Naive B cell (primary cell): ENCODE results near the gene STRIP2. TPM values are rescaled to one million over a fixed set of nuclear protein-coding genes. Genes with fewer than 3 reads are reported as not detected.

Source experiments
- ATAC-seq, 2 donors: fragments of 150-1000 bp; cut with Tn5 transposase; 2 replicates each; pipeline ENCODE4 v1.10.0; 2021; ENCODE audit warnings: low read depth in 2 of 2, mild to moderate bottlenecking in 2 of 2, moderate library complexity in 2 of 2
- DNase-seq: peaks from one replicate; pipeline ENCODE4 v3.0.0; 2022
- H3K27ac Mint-ChIP-seq, 6 donors: one replicate each; pipeline ENCODE4 v1.8.0; 2020 to 2022; ENCODE audit warnings: mild to moderate bottlenecking in 6 of 6, mixed read lengths in 6 of 6, moderate library complexity in 5 of 6, inconsistent platforms in 2 of 6
- H3K27me3 Mint-ChIP-seq, 3 donors: one replicate each; pipeline ENCODE4 v1.8.0; 2021 to 2022; ENCODE audit warnings: mixed read lengths in 3 of 3, mild to moderate bottlenecking in 1 of 3
- H3K36me3 Mint-ChIP-seq, 2 donors: one replicate each; pipeline ENCODE4 v1.8.0; 2020 to 2022; ENCODE audit warnings: mixed read lengths in 2 of 2, inconsistent platforms in 1 of 2, mild to moderate bottlenecking in 1 of 2
- H3K4me1 Mint-ChIP-seq, 3 donors: one replicate each; pipeline ENCODE4 v1.8.0; 2020 to 2022; ENCODE audit warnings: mixed read lengths in 3 of 3, inconsistent platforms in 1 of 3, mild to moderate bottlenecking in 1 of 3, moderate library complexity in 1 of 3
- H3K4me3 Mint-ChIP-seq, 8 donors: one replicate each; pipeline ENCODE4 v1.8.0; 2020 to 2022; ENCODE audit warnings: mild to moderate bottlenecking in 8 of 8, mixed read lengths in 8 of 8, moderate library complexity in 8 of 8, inconsistent platforms in 2 of 8
- H3K9me3 Mint-ChIP-seq, 7 donors: one replicate each; pipeline ENCODE4 v1.8.0; 2020 to 2022; ENCODE audit warnings: mixed read lengths in 7 of 7, mild to moderate bottlenecking in 5 of 7, inconsistent platforms in 2 of 7, moderate library complexity in 1 of 7
- polyA plus RNA-seq, 6 donors: library from polyadenylated mRNA; unstranded; fragments of 300-500 nt; fragmentation: Illumina TruSeq; gene quantifications; one replicate each; pipeline ENCODE4 v1.2.3, GENCODE V29; 2021; ENCODE audit warnings: low read depth in 6 of 6

The STRIP2 gene
- polyA plus RNA-seq, 6 donors from 2014 or later: not detected

DNA sequence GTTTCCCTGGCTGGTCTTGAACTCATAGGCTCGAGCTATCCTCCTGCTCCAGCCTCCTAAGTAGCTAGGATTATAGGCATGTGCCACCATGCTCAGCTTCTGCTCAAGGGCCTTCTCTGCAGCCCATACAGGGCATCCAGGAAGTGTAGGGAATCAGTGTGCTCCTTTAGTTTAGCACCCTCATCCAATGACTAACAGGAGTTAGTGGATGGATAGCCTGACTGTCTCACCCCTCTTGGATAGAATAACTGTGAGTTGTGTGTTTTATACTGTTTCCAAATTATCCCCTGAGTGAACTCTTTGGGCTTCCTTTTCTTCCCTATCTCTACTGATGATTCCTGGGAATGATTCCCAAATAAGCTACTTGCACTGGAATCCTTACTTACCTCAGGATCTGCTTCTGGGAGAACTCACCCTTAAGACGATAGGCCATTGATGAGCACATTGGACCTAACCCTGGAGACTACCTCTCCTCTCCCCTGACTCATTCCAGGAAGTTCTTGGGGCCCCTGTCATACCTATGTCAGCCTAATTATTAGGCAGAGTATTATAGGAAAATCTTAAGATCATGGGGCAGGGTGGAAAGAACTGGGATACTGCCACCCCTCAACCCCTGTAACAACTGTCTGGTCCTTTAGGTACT lies 18.5 kb downstream of the STRIP2 start:
- DNase-seq: no peak
- Mint-ChIP-seq H3K36me3 (peaks cover 0 to 9% of the 10 kb centered on the region in 2 donors), H3K9me3 (peaks cover 0 to 11% (median 7%) of the 10 kb centered on the region in 7 donors), H3K27me3 (no peaks in the 10 kb centered on the region), H3K4me3 (no peak overlapping the region), H3K4me1 (no peaks in the 10 kb centered on the region), H3K27ac (peak overlapping the region in 1 of 6 donors; percentile 71)
- no peak for ATAC-seq

DNA sequence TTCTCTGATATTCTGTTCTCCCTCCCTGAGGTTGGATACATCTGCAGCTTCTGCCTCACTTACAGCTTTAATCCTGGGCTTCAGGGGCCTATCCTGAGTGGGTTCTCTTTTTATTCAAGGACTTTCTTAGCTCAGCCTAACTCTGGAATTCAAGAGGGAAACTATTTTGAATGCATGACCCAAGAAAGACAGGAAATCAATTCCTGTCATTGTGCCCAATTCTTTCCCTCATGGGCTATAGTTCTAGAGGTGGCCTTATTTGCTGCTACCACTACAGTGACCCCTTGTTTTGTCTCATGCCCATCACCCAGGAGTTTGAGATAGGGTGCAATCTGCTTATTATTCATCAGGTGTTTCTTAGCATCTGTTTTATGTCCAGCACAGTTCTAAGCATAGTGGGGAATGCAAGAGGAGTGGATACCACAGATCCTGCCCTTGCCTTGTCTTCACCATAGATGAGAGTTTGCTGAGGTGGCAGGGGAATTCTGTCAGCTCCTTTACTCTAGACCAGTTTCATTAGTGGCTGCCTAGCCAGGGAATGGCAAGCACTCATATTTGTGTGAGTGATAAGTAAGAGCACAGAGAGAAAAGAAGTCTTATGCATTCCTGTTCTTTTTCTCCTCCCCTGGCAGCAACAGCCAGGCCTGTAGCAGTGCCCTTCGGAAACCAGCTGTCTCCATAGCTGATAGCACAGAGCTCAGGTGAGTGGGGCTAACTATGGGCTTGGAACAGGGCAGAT lies 19.4 kb downstream of the STRIP2 start:
- Mint-ChIP-seq H3K9me3 (peaks cover 0 to 7% (median 6%) of the 10 kb centered on the region in 7 donors), H3K4me3 (no peak overlapping the region), H3K36me3 (peaks cover 0 to 8% of the 10 kb centered on the region in 2 donors), H3K27me3 (no peaks in the 10 kb centered on the region), H3K27ac (no peak overlapping the region), H3K4me1 (no peaks in the 10 kb centered on the region)
- no peak for ATAC-seq
- DNase-seq: no peak

DNA sequence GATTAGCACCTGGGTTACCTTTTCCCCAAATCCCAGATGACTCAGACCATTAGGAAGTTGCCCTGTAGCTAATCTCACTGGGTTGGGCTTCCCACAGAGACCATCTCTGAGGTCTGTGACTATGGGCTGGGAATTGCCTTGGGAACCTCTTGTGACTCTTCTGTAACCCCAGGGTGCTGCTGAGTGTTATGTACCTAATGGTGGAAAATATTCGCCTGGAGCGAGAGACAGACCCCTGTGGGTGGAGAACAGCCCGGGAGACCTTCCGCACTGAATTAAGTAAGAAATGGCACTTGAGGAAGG lies 20.0 kb downstream of the STRIP2 start:
- Mint-ChIP-seq H3K27me3 (no peaks in the 10 kb centered on the region), H3K4me3 (no peak overlapping the region), H3K9me3 (peaks cover 0 to 2% (median 1%) of the 10 kb centered on the region in 7 donors), H3K36me3 (peaks cover 0 to 2% of the 10 kb centered on the region in 2 donors), H3K27ac (no peak overlapping the region), H3K4me1 (no peaks in the 10 kb centered on the region)
- DNase-seq (no peak), ATAC-seq (no peak)

GRCh38 chr7:129456421-129456820 lies 22.2 kb downstream of the STRIP2 start:
- Mint-ChIP-seq H3K27me3 (no peaks in the 10 kb centered on the region), H3K4me1 (no peaks in the 10 kb centered on the region), H3K36me3 (no peaks in the 10 kb centered on the region), H3K9me3 (no peaks in the 10 kb centered on the region), H3K27ac (no peak overlapping the region), H3K4me3 (no peak overlapping the region)
- DNase-seq (no peak), ATAC-seq (no peak)

- H3K9me3 Mint-ChIP-seq: no peaks in the 10 kb centered on the region
- H3K4me1 Mint-ChIP-seq: no peaks in the 10 kb centered on the region
- ATAC-seq (no peak), DNase-seq (no peak)
- no peaks in the 10 kb centered on the region for H3K27me3 Mint-ChIP-seq
- no peak overlapping the region for H3K4me3 Mint-ChIP-seq
- no peak overlapping the region for H3K27ac Mint-ChIP-seq
- H3K36me3 Mint-ChIP-seq: no peaks in the 10 kb centered on the region
Measured at GRCh38 chr7:129457101-129457500, 22.9 kb downstream of the STRIP2 start.

DNA sequence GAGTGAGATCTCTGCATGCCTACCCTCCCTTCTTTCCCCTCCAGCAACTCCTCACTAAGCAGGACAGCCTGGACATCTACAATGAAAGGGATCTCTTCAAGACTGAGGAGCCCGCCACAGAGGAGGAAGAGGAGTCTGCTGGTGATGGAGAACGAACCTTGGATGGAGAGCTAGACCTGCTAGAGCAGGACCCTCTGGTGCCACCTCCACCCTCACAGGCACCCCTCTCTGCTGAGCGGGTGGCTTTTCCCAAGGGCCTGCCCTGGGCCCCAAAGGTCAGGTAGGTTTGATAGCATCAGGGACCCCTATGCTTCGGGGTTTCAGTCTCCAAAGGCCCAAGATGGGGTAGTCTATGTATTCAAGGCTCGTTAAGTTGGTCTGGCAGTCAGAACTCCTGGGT lies 23.9 kb downstream of the STRIP2 start:
- ATAC-seq (no peak), DNase-seq (no peak)
- Mint-ChIP-seq H3K27ac (no peak overlapping the region), H3K4me1 (no peaks in the 10 kb centered on the region), H3K9me3 (no peaks in the 10 kb centered on the region), H3K4me3 (no peak overlapping the region), H3K27me3 (no peaks in the 10 kb centered on the region), H3K36me3 (no peaks in the 10 kb centered on the region)

DNA sequence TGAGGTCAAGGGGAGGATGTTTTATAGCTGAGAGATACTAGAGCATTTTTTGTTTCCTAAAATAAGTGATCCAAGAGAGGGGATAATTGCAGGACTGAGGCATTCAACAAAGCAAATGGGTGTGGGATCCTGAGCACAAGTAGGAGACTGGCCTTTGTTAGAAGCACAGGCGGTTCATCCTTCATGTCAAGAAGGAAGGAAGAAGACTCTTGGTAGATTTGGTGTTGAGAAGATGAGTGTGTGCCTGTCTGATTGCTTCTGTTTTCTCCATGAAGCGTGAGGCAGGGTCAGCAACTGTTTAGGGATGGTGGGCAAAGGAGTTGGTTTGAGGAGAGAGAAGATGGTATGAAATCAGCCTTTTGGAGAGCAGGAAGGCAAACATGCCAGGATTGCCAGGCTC lies 27.6 kb downstream of the STRIP2 start:
- no peak overlapping the region for H3K4me3 Mint-ChIP-seq
- no peak for DNase-seq
- H3K27ac Mint-ChIP-seq: no peak overlapping the region
- no peaks in the 10 kb centered on the region for H3K4me1 Mint-ChIP-seq
- no peaks in the 10 kb centered on the region for H3K27me3 Mint-ChIP-seq
- no peaks in the 10 kb centered on the region for H3K9me3 Mint-ChIP-seq
- no peaks in the 10 kb centered on the region for H3K36me3 Mint-ChIP-seq
- ATAC-seq: no peak

GRCh38 chr7:129462420-129462819 lies 28.2 kb downstream of the STRIP2 start:
- Mint-ChIP-seq H3K27me3 (no peaks in the 10 kb centered on the region), H3K4me1 (no peaks in the 10 kb centered on the region), H3K36me3 (no peaks in the 10 kb centered on the region), H3K4me3 (no peak overlapping the region), H3K9me3 (no peaks in the 10 kb centered on the region), H3K27ac (no peak overlapping the region)
- DNase-seq (no peak), ATAC-seq (no peak)

- DNase-seq: no peak
- no peak for ATAC-seq
- Mint-ChIP-seq H3K27me3 (no peaks in the 10 kb centered on the region), H3K4me1 (no peaks in the 10 kb centered on the region), H3K36me3 (no peaks in the 10 kb centered on the region), H3K9me3 (no peaks in the 10 kb centered on the region), H3K27ac (no peak overlapping the region), H3K4me3 (no peak overlapping the region)
Measured at GRCh38 chr7:129464194-129464593, 30.0 kb downstream of the STRIP2 start.

- Mint-ChIP-seq H3K27me3 (no peaks in the 10 kb centered on the region), H3K4me3 (no peak overlapping the region), H3K9me3 (no peaks in the 10 kb centered on the region), H3K4me1 (no peaks in the 10 kb centered on the region), H3K27ac (no peak overlapping the region), H3K36me3 (no peaks in the 10 kb centered on the region)
- DNase-seq (no peak), ATAC-seq (no peak)
Measured at GRCh38 chr7:129465080-129465479, 30.8 kb downstream of the STRIP2 start.

DNA sequence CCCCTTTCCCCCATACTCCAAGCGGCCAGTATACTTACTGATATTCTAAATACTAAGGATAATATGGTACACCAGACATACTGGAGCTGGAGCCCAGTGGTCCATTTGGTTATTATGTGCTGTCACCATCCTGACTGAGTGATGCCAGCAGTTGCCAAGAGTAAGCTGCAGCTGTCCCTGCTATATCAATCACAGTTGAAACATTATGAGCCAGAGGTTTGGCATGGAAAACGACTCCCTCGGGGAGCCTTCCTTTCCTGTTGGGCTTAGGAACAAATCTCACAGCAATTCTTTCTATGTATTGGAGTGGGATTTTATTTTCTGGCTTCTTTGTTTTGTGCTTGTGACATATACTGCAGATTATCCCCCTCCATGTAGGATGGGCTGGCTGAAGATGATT lies 32.6 kb downstream of the STRIP2 start:
- Mint-ChIP-seq H3K27me3 (no peaks in the 10 kb centered on the region), H3K4me3 (no peak overlapping the region), H3K9me3 (no peaks in the 10 kb centered on the region), H3K36me3 (no peaks in the 10 kb centered on the region), H3K4me1 (no peaks in the 10 kb centered on the region), H3K27ac (no peak overlapping the region)
- DNase-seq: no peak
- no peak for ATAC-seq

- DNase-seq (no peak), ATAC-seq (no peak)
- Mint-ChIP-seq H3K9me3 (no peaks in the 10 kb centered on the region), H3K4me1 (no peaks in the 10 kb centered on the region), H3K36me3 (no peaks in the 10 kb centered on the region), H3K27me3 (no peaks in the 10 kb centered on the region), H3K27ac (no peak overlapping the region), H3K4me3 (no peak overlapping the region)
Measured at GRCh38 chr7:129468087-129468486, 33.9 kb downstream of the STRIP2 start.

GRCh38 chr7:129468547-129468946 lies 34.3 kb downstream of the STRIP2 start:
- Mint-ChIP-seq H3K36me3 (no peaks in the 10 kb centered on the region), H3K4me1 (no peaks in the 10 kb centered on the region), H3K4me3 (no peak overlapping the region), H3K27ac (no peak overlapping the region), H3K9me3 (no peaks in the 10 kb centered on the region), H3K27me3 (no peaks in the 10 kb centered on the region)
- DNase-seq: no peak
- ATAC-seq: no peak

GRCh38 chr7:129469930-129470329 lies 35.7 kb downstream of the STRIP2 start:
- DNase-seq (no peak), ATAC-seq (no peak)
- no peak overlapping the region for H3K4me3 Mint-ChIP-seq
- peak overlapping the region in 1 of 6 donors; percentile 38 for H3K27ac Mint-ChIP-seq
- H3K9me3 Mint-ChIP-seq: no peaks in the 10 kb centered on the region
- no peaks in the 10 kb centered on the region for H3K4me1 Mint-ChIP-seq
- H3K36me3 Mint-ChIP-seq: no peaks in the 10 kb centered on the region
- no peaks in the 10 kb centered on the region for H3K27me3 Mint-ChIP-seq
